Activated B cell treated with CpG ODN at 0.5 μM for 24 hours (primary cell): ENCODE results near the gene PREPL. TPM values are rescaled to one million over a fixed set of nuclear protein-coding genes. Genes with fewer than 3 reads are reported as not detected.

Experiments used
- ATAC-seq: fragments of 200-7000 bp; cut with Tn5 transposase; one replicate; pipeline ENCODE4 v1.10.0; 2021; ENCODE audit warnings: low read depth, mild to moderate bottlenecking, moderate library complexity
- CTCF ChIA-PET: fragments of 350-600 bp; sonication (Branson Sonifier 250); formaldehyde crosslinking; loops from one replicate; lab custom pipeline; 2021; ENCODE audit warnings: antibody characterized with exemption; lab: Charles Lee
- POLR2A ChIA-PET: fragments of 350-600 bp; sonication (Branson Sonifier 250); formaldehyde crosslinking; loops from one replicate; lab custom pipeline; 2021; ENCODE audit warnings: antibody characterized with exemption; lab: Charles Lee
- DNase-seq: peaks from one replicate; pipeline ENCODE4 v3.0.0; 2022
- H3K27ac Mint-ChIP-seq: one replicate; pipeline ENCODE4 v1.8.0; 2020; ENCODE audit warnings: mixed read lengths
- H3K27me3 Mint-ChIP-seq: one replicate; pipeline ENCODE4 v1.8.0; 2021; ENCODE audit warnings: mixed read lengths
- H3K36me3 Mint-ChIP-seq: one replicate; pipeline ENCODE4 v1.8.0; 2021; ENCODE audit warnings: low read depth, mixed read lengths
- H3K4me1 Mint-ChIP-seq: one replicate; pipeline ENCODE4 v1.8.0; 2021; ENCODE audit warnings: mixed read lengths
- H3K4me3 Mint-ChIP-seq: one replicate; pipeline ENCODE4 v1.8.0; 2020; ENCODE audit warnings: mild to moderate bottlenecking, mixed read lengths
- H3K9me3 Mint-ChIP-seq: one replicate; pipeline ENCODE4 v1.8.0; 2020; ENCODE audit warnings: mixed read lengths
- intact Hi-C: fragments of 100-400 bp; cut with micrococcal nuclease; formaldehyde crosslinking; loops from one replicate; pipeline ENCODE4 v1.15.1; 2024
- total RNA-seq: library from RNA; stranded (reverse); gene quantifications from 2 replicates; pipeline ENCODE4 v1.2.3, GENCODE V29; 2022
- TF ChIP-seq, protein P1 (sequence below): fragments of 200-600 bp; IDR thresholded peaks from one replicate; pipeline ENCODE4 v1.8.0; 2022; ENCODE audit warnings: antibody characterized with exemption, mild to moderate bottlenecking

The PREPL gene
- 29.2 and 33.3 TPM in 2 replicates for total RNA-seq

DNA sequence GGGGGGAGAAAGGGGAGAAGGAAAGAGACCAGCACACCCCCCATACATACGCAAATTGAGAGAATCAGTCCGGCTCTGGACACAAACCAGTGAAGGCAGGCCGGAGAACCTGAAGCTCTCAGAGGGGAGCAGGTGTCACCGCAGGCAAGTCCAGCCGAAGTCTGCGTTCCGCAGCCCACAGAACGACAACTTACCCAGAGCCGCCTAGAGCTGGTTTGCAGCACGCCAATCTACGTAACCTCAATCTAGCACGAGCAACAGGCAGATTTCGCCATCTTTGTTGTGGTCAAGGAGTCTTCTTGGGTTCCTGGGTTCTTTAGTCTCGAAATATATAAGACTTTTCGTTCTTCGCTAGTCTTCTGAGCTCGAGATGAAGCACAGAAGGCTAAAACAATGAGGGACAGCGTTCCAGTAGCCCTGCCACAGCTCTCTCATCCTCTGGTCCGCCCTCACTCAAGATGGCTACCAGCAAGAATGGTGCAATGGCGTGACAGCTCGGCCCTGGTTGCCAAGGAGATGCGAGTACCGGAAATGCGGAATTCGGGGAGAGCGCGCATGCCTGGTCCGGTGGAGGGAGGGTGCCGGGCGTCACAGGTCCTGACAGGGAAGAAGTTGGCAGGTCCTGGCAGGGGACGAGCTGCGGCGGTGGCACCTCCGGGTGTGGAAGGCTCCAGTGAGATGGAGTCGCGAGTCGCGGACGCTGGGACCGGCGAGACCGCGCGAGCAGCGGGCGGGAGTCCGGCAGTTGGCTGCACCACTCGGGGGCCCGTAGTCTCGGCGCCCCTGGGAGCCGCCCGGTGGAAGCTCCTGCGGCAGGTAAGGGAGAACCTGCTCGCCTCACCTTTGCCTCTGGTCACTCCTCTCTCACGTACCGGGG is at the start of gene PREPL, which contains the start of gene CAMKMT:
Gene PREPL, minus strand, starts transcription at position 165 of the 877 bp plus-strand sequence. CDS start 15,152 bp downstream, outside the sequence.
Gene CAMKMT, plus strand, starts transcription at position 618 of the 877 bp plus-strand sequence.
- POLR2A ChIA-PET, result interaction anchor here (0.6 to 4.2 kb wide), 19 partner anchors 10 to 1551 kb away, joined by 3 to 59 read pairs (median 3); partner anchors contain the start of genes LRPPRC and PPM1B
- intact Hi-C loops, result loop anchor here (1.0 to 10.0 kb wide), 5 partner anchors 125 to 1203 kb away; partner anchors contain the start of genes PPM1B and THADA
- CTCF ChIA-PET, result interaction anchor here (0.5 to 1.6 kb wide), 5 partner anchors 15 to 118 kb away, joined by 3 to 5 read pairs (median 4); no protein-coding TSS in a partner anchor
- no peaks in the 10 kb centered on the region for H3K27me3 Mint-ChIP-seq
- H3K4me3 Mint-ChIP-seq, result peak within 1 kb of the TSS; percentile 93
- H3K27ac Mint-ChIP-seq, result peak within 1 kb of the TSS; percentile 100
- H3K36me3 Mint-ChIP-seq, result peaks cover 13% of the 10 kb centered on the region
- H3K4me1 Mint-ChIP-seq, result peaks cover 35% of the 10 kb centered on the region
- TF ChIP-seq, protein P1, sequence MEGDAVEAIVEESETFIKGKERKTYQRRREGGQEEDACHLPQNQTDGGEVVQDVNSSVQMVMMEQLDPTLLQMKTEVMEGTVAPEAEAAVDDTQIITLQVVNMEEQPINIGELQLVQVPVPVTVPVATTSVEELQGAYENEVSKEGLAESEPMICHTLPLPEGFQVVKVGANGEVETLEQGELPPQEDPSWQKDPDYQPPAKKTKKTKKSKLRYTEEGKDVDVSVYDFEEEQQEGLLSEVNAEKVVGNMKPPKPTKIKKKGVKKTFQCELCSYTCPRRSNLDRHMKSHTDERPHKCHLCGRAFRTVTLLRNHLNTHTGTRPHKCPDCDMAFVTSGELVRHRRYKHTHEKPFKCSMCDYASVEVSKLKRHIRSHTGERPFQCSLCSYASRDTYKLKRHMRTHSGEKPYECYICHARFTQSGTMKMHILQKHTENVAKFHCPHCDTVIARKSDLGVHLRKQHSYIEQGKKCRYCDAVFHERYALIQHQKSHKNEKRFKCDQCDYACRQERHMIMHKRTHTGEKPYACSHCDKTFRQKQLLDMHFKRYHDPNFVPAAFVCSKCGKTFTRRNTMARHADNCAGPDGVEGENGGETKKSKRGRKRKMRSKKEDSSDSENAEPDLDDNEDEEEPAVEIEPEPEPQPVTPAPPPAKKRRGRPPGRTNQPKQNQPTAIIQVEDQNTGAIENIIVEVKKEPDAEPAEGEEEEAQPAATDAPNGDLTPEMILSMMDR, result no peak
- H3K9me3 Mint-ChIP-seq, result no peaks in the 10 kb centered on the region
- peak; percentile 83 for ATAC-seq
- peak; percentile 96 for DNase-seq

DNA sequence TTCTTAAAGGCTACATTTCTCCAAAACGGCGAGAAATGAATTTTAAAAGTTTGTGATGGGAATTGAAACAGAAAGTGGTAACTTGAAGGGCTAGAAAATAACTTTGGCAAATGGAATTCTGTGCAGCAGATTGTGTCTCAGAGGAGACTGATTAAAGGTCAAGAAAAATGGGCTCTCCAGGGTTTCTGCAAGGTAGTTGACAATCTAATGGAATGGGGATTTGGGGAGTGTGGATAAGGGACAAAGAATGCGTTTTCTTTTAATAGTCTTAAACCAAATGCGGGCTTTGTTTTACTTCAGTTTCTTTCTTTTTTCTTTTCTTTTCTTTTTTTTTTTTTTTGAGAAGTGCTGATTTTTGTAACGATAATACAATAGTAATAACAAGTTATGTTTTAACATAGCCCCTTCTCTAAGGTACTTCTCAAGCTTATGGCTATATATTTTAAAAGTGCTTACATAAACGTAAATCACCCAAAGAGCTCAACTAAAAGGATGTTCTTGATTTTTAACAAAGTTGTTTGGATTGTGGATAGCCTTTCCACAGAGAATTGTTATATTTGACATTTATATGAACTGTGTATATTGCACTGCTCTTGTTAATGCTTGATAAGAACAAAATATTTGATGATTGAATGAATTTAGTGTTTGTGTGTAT is 37.1 kb upstream of the PREPL start:
- no peak overlapping the region for H3K4me3 Mint-ChIP-seq
- no peaks in the 10 kb centered on the region for H3K4me1 Mint-ChIP-seq
- CTCF ChIA-PET, result interaction anchor here (1.4 kb wide), 1 partner anchor 557 kb away, joined by 5 read pairs; no protein-coding TSS in a partner anchor
- peaks cover 2% of the 10 kb centered on the region for H3K36me3 Mint-ChIP-seq
- DNase-seq, result no peak
- TF ChIP-seq, protein P1, result no peak
- intact Hi-C loops, result no loop called here
- no peak overlapping the region for H3K27ac Mint-ChIP-seq
- ATAC-seq, result no peak
- no peaks in the 10 kb centered on the region for H3K27me3 Mint-ChIP-seq
- POLR2A ChIA-PET, result no interaction called here
- H3K9me3 Mint-ChIP-seq, result no peaks in the 10 kb centered on the region

DNA sequence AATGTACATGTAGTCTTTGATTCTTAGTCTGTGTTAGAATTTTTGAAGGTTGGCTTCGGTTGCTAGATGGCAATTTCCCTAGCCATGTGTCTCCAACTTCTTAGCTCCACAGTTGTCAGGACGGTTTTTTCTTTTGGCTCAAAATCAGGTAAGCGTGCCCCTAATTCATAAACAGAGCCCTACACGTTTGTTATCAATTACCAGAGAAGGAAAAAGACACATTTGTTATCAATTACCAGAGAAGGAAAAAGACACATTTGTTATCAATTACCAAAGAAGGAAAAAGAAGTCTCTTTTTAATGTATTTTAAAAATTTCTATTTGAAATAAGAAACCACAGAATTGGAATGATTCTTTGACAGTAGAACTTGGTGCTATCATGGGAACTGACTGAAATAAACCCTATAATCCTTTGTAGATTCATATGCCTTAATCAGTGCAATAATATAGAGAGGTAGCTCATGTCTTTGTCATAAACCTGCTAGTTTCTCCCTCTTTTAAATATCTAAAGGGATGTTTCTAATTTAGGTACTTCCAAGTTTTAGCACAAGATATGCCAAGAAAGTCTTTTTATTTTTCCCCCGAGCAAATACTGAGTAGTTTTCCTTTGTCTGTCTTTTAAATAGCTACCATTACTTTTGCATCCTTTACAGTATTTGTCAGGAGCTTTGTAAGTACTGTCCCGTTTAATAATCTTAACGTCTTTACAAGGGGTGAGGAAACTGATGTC is 36.3 kb upstream of the PREPL start:
- POLR2A ChIA-PET, result no interaction called here
- H3K4me3 Mint-ChIP-seq, result no peak overlapping the region
- CTCF ChIA-PET, result interaction anchor here (1.4 kb wide), 1 partner anchor 558 kb away, joined by 5 read pairs; no protein-coding TSS in a partner anchor

DNA sequence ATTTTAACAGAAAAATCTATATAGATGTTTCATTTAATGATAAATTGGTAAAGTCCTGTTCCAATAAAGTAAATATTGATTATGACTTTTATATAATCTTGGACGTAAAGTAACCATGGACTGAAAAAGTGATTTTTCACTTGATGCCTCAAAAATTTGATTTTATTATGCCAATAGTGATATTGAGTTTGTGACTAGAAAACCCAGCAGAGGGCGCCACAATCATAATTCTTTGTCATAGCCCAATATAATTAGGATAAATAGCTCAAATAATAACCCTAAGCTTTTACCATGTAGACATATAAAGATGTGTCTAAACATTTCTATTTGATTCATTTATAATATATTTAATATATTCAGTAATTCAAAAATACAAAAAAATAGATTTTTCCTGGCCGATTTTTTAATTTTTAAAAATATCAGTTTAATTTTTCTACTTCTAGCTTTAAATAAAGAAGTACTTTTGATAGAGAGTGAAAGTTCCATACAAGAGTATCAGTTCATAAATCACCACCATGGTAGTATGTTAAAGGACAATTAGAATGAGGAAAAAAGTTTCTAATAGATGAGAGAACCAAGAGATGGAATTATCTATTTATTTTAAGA is 31.1 kb upstream of the PREPL start:
- ChIA-PET CTCF (interaction anchor here (0.8 to 9.1 kb wide), 8 partner anchors 10 to 564 kb away, joined by 3 to 141 read pairs (median 4); no protein-coding TSS in a partner anchor), POLR2A (no interaction called here)
- H3K36me3 Mint-ChIP-seq, result peaks cover 7% of the 10 kb centered on the region
- no peaks in the 10 kb centered on the region for H3K27me3 Mint-ChIP-seq
- peaks cover 5% of the 10 kb centered on the region for H3K9me3 Mint-ChIP-seq
- peaks cover 3% of the 10 kb centered on the region for H3K4me1 Mint-ChIP-seq
- ATAC-seq (no peak), DNase-seq (no peak)
- intact Hi-C loops, result loop anchor here (1.0 to 5.0 kb wide), 3 partner anchors 85 to 563 kb away; no protein-coding TSS in a partner anchor
- H3K27ac Mint-ChIP-seq, result no peak overlapping the region
- no peak overlapping the region for H3K4me3 Mint-ChIP-seq
- TF ChIP-seq, protein P1, result peak; percentile 81

More for the DNA sequence above, 36.3 kb upstream of the PREPL start:
- Mint-ChIP-seq H3K27ac (no peak overlapping the region), H3K36me3 (peaks cover 2% of the 10 kb centered on the region), H3K27me3 (no peaks in the 10 kb centered on the region), H3K9me3 (no peaks in the 10 kb centered on the region), H3K4me1 (no peaks in the 10 kb centered on the region)
- DNase-seq (no peak), ATAC-seq (no peak)
- TF ChIP-seq, protein P1, result no peak
- intact Hi-C loops, result no loop called here
